CD4-positive, alpha-beta T cell treated with Interleukin-6 at 100 ng/mL for 8 hours (primary cell): Measurements from ENCODE around the gene ASXL2.
"Not testable (repeated sequence)": the region's sequence is repeated elsewhere in the genome, so short reads cannot be mapped to it uniquely, and the experiment has no call there.

Experiments
- DNase-seq: peaks from one replicate; pipeline ENCODE4 v3.0.0-alpha.2; 2020; ENCODE audit warnings: mixed read lengths, low spot score

Gene ASXL2

DNA sequence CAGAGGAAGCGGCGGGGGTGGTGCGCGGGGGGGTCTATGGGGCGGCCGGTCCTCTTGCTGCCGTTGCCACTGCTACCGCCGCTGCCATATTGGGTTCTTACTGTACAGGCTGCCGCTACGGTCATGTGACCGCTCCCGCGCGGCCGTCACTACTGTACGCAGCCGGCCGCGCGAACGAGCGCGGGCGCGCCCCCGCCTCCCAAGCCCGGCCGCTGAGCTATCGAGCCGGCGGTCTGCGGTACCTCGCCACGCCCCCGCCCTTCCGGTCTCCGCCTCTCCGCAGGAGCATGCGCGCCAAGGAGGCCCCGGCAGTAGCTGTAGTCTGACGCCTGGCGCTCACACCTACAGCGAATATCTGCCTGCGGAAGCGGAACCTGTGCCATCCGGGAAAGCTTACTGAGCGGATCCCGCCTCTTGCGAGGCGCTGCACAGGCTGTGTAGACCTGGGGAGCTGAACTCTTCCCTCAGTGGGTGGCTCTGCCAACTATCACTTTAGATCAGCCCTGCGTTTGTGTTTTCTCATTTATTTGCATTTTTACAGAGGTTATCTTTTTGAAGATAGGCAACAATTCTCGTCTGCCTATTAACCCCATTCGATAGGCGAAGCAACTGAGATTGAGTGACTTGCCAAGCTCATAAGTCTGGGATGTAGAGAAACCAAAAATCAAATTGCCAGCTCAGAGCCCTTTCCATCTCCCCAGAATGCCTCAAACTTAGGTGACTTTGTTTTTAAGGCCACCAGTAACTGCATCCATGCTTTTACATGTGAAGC lies at the start of gene ASXL2:
TSS of gene ASXL2 (minus strand) at position 127 of the 772 bp plus-strand sequence. CDS start 265 bp downstream, outside the sequence.
- peak; percentile 98 for DNase-seq

DNA sequence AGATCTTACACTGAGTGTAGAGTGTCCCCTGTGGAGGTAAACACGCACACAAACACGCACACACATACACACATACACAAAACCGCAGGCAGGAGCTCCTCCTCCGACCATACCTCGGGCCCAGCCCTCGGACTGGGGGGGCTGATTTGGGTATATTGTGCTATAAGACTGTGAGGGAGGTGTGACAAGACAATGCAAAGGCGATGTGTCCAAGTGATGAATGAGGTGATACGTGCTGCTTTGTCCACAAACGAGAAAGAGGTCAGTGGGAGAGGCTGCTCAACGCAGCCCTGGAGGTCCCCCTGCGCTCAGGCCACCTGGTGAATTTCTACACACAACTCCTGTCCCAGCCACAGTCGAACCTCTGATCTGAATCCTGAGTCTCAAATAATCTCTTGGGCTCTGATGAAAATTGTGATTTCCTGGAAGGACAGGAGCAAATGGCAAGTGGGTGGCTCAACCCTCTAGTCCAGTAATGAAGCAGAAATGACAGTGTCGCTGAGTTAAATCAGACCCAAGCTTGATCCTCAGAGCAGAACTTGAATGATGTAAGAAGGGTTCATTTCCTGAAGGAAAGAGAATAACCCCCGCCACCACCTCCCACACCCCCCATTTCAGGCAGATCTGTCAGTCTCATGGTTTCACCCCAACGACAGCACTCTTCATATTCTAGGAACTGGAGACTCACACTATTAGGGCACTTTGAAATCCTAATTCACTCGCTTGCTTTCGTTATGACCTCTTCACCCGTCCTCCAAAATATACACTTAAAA lies 48.9 kb upstream of the ASXL2 start:
- no peak for DNase-seq

DNA sequence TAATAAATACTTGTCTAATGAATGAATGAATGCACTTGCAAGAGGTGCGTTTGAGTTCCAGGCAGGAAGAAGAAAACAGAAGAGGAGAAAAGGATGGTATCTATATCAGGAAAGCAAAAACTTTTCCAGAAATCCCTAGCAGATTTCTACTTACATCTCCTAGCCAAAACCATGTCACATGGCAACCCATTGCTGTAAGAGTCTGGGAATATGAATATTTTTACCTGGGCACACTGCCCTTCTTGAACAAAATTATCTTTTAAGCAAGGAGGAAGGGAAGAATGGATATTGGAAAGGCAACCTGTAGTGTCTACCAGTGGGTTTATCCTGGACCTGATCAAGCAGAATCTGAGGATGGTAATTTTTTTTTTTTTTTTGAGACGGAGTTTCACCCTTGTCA lies 44.2 kb upstream of the ASXL2 start:
- DNase-seq, result no peak

DNA sequence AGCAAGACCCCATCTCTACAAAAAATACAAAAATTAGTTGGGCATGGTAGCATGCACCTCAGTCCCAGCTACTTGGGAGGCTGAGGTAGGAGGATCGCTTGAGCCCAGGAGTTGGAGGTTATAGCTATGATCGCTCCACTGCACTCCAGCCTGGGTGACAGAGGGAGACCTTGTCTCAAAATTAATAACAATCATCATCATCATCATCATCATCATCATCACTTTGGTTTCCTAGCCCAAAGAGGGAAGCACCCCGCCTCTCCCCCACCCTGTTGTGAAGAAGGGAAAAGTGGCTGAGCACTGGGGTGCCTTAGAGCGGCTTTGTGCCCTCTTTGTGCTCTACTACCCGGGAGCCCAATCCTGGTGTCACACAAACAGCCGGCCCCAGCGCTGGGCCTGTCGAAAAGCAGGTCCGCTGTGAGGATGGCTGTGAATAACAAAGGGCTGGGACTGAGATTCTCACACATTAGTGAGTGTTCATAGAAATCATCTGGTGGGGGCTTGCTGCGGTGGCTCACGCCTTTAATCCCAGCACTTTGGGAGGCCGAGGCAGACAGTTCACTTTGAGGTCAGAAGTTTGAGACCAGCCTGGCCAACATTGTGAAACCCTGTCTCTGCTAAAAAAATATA lies 42.6 kb upstream of the ASXL2 start:
- DNase-seq, result no peak

DNA sequence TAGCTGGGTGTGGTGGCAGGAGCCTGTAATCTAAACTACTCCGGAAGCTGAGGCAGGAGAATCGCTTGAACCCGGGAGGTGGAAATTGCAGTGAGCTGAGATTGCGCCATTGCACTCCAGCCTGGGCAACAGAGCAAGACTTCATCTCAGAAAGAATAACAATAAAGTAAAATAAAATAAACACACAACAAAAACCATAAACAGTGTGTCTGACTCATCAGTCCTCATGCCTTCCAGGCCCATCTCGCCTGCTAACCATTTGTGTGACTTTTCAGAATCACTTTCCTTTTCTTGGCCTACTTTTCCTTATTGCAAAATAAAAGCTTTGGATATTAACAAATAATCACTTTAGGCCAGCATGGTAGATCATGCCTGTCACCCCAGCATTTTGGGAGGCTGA lies 42.0 kb upstream of the ASXL2 start:
- DNase-seq, result no peak

DNA sequence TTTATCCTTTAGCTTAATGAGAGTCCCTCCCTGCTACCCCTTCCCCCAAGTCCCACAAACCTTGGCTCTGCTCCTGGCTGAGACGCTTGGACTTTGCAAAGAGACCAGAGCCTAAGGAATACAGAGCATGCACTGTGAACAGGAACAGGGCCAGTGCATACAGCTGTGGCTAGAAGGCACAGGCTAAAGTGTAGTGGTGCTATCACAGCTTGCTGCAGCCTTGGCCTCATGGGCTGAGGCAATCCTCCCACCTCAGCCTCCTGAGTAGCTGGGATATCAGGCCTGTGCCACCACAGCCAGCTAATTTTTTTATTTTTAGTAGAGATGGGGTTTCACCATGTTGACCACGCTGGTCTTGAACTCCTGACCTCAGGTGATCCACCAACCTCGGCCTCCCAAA lies 39.5 kb upstream of the ASXL2 start:
- DNase-seq, result no peak

DNA sequence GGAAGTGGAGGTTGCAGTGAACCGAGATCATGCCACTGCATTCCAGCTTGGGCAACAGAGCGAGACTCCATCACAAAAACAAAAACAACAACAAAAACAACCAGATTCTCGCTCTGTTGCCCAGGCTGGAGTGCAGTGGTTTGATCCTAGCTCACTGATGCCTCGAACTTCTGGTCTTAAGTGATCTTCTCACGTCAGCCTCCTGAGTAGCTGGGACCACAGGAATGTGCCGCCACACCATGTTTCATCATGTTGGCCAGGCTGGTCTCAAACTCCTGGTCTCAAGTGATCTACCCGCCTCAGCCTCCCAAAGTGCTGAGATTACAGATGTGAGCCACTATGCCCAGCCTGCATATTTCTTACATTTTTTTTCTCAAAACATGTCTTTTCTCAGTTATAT lies 39.1 kb upstream of the ASXL2 start:
- not testable (repeated sequence) for DNase-seq

DNA sequence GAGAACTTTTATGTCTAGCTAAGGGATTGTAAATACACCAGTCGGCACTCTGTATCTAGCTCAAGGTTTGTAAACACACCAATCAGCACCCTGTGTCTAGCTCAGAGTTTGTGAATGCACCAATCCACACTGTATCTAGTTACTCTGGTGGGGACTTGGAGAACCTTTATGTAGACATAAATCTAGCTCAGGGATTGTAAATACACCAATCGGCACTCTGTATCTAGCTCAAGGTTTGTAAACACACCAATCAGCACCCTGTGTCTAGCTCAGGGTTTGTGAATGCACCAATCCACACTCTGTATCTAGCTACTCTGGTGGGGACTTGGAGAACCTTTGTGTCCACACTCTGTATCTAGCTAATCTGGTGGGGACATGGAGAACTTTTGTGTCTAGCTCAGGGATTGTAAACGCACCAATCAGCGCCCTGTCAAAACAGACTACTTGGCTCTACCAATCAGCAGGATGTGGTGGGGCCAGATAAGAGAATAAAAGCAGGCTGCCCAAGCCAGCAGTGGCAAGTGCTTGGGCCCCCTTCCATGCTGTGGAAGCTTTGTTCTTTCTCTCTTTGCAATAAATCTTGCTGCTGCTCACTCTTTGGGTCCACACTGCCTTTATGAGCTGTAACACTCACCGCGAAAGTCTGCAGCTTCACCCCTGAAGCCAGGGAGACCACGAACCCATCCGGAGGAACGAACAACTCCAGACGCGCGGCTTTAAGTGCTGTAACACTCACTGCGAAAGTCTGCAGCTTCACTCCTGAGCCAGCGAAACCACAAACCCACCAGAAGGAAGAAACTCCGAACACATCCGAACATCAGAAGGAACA lies 37.9 kb upstream of the ASXL2 start:
- peak; percentile 32 for DNase-seq

DNA sequence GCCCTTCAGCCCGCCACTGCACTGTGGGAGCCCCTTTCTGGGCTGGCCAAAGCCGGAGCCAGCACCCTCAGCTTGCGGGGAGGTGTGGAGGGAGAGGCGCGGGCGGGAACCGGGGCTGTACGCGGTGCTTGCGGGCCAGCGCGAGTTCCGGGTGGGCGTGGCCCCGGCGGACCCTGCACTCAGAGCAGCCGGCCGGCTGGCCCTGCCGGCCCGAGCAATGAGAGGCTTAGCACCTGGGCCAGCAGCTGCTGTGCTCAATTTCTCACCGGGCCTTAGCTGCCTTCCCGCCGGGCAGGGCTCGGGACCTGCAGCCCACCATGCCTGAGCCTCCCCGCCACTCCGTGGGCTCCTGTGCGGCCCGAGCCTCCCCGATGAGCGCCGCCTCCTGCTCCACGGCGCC lies 37.1 kb upstream of the ASXL2 start:
- not testable (repeated sequence) for DNase-seq

DNA sequence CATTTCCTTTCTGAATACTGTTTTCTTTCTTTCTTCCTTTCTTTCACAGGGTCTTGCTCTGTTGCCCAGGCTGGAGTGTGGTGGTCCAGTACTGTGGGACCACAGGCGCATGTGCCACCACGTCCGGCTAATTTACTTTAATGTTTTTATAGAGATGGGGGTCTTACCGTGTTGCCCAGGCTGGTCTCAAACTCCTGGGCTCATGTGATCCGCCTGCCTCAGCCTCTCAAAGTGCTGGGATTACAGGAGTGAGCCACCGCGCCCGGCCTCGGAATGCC lies 35.3 kb upstream of the ASXL2 start:
- DNase-seq, result not testable (repeated sequence)

DNA sequence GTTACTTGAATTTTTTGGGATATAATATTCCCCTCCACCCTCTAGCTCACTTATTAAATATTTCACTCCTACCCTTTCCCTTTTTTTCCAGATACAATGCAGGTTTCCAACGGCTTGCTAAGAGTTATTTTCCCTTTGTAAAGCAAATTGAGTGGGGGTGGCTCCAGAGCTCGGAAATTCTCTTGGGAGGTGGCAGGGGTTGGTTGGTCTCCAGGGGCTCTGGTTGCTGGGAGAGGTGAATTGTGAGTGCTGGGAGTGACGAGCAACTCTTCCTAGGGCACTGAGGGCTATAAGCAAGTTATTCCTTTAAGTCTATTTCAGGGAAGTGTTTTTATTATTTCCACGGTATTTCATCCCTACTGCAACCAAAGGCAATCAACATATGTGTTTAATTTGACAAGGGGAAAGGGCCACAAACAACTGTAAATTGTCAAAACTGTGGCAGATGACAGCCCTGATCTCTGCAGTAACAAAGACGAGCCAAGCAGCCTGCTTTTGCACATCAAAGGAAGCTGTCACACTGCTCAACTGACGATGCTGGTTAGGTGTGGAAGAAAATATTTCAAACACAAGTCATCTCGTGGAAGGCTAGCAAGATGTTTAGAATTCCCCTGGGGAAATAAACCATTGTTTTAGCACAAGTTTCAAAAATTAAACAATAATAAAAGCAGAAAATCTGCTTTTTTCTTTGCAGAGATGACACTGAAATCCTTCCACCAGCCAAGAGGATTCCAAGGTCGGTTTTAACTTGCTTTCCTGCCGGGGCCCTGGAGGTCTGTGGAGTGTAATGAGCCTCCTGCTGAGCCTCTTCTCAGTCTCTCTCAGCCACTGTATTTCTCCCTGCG lies 34.8 kb upstream of the ASXL2 start:
- no peak for DNase-seq

DNA sequence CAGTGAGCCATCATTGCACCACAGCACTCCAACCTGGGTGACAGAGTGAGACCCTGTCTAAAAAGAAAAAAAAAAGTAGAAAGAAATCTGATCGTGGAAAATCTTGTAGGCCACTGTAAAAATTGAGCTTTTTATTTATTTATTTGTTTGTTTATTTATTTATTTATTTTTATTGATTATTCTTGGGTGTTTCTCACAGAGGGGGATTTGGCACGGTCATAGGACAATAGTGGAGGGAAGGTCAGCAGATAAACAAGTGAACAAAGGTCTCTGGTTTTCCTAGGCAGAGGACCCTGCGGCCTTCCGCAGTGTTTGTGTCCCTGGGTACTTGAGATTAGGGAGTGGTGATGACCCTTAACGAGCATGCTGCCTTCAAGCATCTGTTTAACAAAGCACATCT lies 31.3 kb upstream of the ASXL2 start:
- not testable (repeated sequence) for DNase-seq

DNA sequence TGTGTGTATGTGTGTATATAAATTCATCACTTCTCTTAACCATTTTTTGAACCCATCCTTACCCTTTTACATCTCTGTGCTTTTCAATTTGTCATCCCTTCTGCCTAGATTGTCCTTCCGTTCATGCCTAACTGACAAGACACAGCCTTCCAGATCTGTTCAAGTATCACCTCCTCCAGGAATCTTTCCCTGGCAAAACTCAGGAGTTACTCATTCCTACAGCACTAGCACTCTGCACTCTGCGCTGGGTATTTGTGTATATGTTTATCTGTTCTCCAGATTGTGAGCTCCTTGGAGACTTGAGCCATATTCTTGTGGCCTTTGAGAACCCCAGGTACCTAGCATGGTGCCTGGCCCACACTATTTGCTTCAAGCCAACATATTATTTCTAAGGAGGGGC lies 26.8 kb upstream of the ASXL2 start:
- no peak for DNase-seq

DNA sequence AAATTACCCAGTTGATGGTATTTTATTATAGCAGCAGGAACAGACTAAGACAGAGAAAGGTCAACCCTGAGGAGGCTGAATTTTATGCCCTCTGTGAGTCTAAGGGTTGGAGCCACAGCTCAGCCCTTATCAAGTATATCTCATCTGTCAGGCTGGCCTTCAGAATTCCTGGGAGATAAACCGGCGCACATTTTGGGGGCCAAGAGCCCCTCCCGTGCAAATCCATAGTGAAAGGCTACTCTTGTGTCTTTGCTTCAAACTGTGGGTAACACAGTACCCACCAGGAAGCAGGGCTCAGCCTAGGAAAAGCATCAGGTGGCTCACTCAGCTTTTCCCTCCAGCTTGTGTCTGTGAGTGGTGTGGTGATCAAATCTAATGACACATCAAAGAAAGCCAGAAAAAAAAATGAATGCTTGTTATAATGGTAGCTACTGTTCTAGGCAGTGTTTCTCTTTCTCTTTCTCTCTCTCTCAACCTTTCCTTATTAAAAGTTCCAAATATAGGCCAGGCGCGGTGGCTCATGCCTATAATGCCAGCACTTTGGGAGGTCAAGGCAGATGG lies 25.0 kb upstream of the ASXL2 start:
- DNase-seq, result no peak

DNA sequence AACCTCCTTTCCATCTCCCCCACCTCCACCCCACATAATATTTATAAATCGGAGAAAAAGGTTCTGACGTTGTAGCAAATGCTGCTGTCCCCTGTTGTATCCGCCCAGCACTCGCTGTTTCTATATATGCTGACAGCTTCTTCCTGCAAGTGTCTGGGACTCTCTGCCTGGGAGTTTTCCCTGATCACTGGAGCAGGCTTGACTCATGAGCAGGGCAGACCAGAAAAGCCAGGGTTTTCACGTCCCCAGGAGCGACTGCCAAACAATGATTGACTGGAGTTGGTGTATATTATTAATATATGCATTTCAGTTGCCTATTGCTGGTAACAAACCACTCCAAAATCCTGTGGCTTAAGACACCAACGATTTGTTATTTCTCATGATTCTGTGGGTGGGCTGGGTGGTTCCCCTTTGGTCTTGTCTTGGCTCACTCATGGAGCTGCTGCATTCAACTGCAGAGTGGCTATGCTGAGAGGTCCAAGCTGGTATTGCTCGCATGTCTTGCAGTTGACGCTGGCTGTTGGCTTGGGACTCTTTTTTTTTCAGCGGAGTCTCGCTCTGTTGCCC lies 21.2 kb upstream of the ASXL2 start:
- DNase-seq, result no peak

DNA sequence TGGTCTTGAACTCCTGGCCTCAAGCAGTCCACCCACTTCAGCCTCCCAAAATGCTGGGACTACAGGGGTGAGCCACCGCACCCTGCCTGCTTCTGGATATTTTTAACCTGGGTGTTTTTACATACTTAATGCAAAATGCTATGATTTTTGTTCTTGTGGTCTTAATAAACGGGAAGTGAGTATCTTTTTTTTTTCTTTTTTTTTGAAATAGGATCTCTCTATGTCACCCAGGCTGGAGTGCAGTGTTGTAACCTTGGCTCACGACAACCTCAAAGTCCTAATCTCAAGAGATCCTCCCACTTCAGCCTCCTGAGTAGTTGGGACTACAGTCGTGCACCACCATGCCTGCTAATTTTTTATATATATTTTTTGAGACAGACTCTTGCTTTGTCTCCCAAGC lies 19.2 kb upstream of the ASXL2 start:
- DNase-seq, result no peak

DNA sequence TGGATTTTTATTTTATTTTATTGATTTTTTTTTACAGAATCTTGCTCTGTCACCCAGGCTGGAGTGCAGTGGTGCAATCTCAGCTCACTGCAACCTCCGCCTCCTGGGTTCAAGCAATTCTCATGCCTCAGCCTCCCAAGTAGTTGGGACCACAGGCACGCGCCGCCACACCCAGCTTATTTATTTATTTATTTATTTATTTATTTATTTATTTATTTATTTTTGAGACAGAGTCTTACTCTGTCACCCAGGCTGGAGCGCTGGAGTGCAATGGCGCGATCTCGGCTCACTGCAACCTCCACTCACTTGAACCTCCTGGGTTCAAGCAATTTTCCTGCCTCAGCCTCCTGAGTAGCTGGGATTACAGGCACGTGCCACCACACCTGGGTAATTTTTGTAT lies 18.0 kb upstream of the ASXL2 start:
- not testable (repeated sequence) for DNase-seq

DNA sequence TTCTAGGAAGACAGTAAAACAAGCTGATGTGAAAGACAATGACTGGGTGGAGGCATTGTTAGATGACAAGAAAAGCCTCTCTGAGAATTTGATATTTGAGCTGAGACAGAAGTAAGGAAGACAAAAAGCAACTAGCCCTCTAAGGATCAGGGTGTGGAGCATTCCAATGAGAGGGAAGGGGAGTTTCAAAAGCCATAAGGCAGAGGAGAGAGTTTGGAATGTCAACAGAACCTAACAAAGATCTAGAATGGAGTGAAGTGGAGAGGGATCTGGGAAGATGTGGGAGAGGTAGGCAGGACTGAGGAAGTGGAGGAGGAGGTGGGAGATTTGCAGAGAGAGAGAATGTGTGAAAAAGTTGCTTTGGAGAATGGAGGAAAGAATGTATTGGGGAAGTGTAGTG lies 17.3 kb upstream of the ASXL2 start:
- DNase-seq, result no peak

DNA sequence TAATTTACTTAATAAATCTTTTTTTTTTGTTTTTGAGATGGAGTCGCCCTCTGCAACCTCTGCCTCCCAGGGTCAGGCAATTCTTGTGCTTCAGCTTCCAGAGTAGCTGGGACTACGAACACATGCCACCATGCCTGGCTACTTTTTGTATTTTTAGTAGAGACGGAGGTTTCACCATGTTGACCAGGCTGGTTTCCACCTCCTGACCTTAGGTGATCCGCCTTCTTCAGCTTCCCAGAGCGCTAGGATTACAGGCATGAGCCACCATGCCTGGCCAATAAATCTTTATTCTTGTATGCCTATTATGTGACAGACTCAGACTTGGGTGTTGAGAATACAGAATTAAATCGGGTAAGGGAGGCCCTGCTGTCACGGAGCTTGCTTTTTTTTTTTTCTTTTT lies 16.7 kb upstream of the ASXL2 start:
- DNase-seq, result no peak

DNA sequence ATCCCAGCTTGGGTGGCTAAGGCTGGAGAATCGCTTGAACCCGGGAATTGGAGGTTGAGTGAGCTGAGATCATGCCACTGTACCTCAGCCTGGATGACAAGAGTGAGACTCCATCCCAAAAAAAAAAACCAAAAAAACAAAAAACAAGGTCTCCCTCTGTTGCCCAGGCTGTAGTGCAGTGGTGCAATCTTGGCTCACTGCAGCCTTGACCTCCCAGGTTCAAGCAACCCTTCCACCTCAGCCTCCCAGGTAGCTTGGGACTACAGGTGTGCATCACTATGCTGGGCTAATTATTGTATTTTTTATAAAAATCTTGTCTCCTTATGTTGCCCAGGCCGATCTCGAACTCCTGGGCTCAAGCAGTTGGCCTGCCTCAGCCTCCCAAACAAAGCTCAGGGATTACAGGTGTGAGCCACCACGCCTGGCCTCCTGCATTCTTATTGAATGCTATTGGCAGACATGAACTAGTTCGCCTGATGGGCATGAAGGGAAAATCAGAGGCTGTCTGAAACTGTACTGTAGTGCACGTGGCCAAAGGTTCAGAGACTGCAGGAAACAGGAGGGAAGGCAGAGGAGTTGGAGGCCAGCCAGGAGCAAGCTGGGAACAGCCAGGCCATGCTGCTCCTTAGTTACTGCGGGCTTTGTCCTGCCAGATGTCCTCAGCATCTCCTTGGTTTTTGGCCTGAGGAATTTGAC lies 16.0 kb upstream of the ASXL2 start:
- no peak for DNase-seq
